ACC112 (cell line): ENCODE results near the gene EN2.

Source experiments
- H2AFZ ChIP-seq: fragments of 200-600 bp; sonication (generic); one replicate; pipeline ENCODE4 v1.6.0; 2017; ENCODE audit warnings: antibody characterized with exemption, low read length; ENCODE audit not compliant: unreplicated experiment
- H3K27ac ChIP-seq: fragments of 200-600 bp; sonication (generic); 2 replicates; pipeline ENCODE4 v1.5.1; 2014; ENCODE audit warnings: low read depth, mild to moderate bottlenecking, antibody characterized with exemption, low read length, moderate library complexity
- H3K27me3 ChIP-seq: fragments of 200-600 bp; sonication (generic); 2 replicates; pipeline ENCODE4 v1.6.1; 2014; ENCODE audit warnings: mild to moderate bottlenecking, antibody characterized with exemption, low read length, moderate library complexity, mixed read lengths; ENCODE audit not compliant: insufficient read depth
- H3K36me3 ChIP-seq: fragments of 200-600 bp; sonication (generic); 2 replicates; pipeline ENCODE4 v1.6.1; 2016; ENCODE audit warnings: mild to moderate bottlenecking, antibody characterized with exemption, low read length, moderate library complexity, mixed read lengths; ENCODE audit not compliant: insufficient read depth
- H3K4me1 ChIP-seq: fragments of 200-600 bp; sonication (generic); one replicate; pipeline ENCODE4 v1.6.1; 2016; ENCODE audit warnings: low read length, mixed read lengths; ENCODE audit not compliant: insufficient read depth, unreplicated experiment, control insufficient read depth
- H3K4me3 ChIP-seq: fragments of 200-600 bp; sonication (generic); 2 replicates; pipeline ENCODE4 v1.5.1; 2014; ENCODE audit warnings: mild to moderate bottlenecking, low read depth, low read length
- H3K79me2 ChIP-seq: fragments of 200-600 bp; sonication (generic); one replicate; pipeline ENCODE4 v1.6.0; 2016; ENCODE audit warnings: low read length; ENCODE audit not compliant: control insufficient read depth, unreplicated experiment, insufficient read depth

EN2 gene

GRCh38 chr7:155482511-155483183 is 24.7 kb downstream of the EN2 start:
- H3K27ac ChIP-seq = no peak overlapping the region
- peaks cover 14% of the 10 kb centered on the region for H3K27me3 ChIP-seq
- no peak overlapping the region for H3K4me3 ChIP-seq
- no peaks in the 10 kb centered on the region for H3K79me2 ChIP-seq
- H2AFZ ChIP-seq = no peak overlapping the region
- H3K36me3 ChIP-seq = no peaks in the 10 kb centered on the region
- H3K4me1 ChIP-seq = no peaks in the 10 kb centered on the region

GRCh38 chr7:155483245-155483644 is 25.3 kb downstream of the EN2 start:
- Histone ChIP-seq H3K36me3 (no peaks in the 10 kb centered on the region), H3K79me2 (no peaks in the 10 kb centered on the region), H3K27me3 (peaks cover 10% of the 10 kb centered on the region)

DNA sequence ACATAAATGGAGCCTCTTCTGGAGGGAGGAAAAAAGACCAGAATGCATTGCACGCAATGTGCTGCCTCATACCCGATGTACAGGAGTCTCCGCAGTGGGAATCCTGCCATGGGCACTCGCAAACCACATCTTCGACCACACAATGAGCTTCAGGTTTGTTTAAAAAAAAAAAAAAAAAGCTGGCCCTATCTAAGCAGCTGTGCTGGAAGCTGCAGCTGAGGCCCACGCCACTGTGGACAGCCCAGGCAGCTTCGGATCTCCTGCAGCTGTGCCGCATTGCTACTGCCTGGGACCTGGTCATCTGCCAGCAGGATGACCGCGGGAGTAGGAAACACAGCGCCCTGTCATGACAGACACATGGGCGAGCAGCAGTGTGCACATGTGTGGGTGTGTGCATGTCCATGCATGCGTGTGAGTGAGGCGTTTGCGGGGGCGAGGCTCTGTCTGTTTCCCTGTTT is 26.0 kb downstream of the EN2 start:
- H3K4me1 ChIP-seq = no peaks in the 10 kb centered on the region
- no peak overlapping the region for H2AFZ ChIP-seq
- H3K27me3 ChIP-seq = peaks cover 8% of the 10 kb centered on the region
- H3K27ac ChIP-seq = no peak overlapping the region
- no peaks in the 10 kb centered on the region for H3K79me2 ChIP-seq
- no peaks in the 10 kb centered on the region for H3K36me3 ChIP-seq
- H3K4me3 ChIP-seq = no peak overlapping the region

More at GRCh38 chr7:155483245-155483644, 25.3 kb downstream of the EN2 start:
- H2AFZ ChIP-seq = no peak overlapping the region
- H3K27ac ChIP-seq = no peak overlapping the region
- H3K4me1 ChIP-seq = no peaks in the 10 kb centered on the region
- no peak overlapping the region for H3K4me3 ChIP-seq

DNA sequence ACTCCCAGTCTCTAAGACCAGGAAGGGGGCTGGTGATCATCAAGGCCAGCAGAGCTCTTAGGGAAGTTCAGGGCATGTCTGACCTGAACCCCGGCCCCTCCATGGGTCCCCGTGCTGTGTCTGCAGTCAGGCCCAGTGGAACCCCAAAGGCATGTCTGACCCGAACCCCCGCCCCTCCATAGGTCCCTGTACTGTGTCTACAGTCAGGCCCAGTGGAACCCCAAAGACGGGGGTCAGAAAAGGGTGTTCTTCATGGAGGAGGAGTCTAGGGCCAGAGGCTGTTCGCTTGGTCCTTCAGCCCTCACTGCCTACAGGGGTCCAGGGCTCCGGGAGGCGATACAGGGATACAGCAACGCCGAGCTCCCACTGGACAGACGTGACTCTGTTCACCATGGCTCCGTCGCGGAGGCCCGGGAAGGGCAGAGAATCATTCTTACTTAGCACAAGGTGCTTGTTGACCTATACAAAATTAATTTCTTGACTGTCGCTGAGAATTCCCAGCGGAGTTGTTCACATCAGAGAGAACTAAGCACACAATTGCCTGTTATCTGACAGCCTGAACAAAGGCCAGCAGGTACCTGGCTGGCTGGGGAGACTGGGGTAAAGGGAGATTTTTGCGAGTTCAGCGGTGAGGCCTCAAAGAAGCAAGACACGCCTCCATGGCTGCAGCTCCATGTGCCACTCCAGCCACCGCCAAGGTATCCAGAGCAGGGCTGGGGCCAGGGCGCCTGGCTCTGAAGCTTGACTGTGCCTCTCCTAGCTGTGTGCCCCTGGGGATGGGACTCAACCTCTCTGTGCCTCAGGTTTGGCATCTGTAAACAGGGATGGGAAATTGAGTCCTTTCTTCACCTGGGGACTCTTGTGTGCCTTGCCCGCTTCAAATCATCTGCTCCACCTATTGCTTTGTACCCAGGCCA is 26.8 kb downstream of the EN2 start:
- Histone ChIP-seq H3K79me2 (no peaks in the 10 kb centered on the region), H3K4me1 (no peaks in the 10 kb centered on the region), H2AFZ (no peak overlapping the region), H3K36me3 (no peaks in the 10 kb centered on the region), H3K27me3 (peaks cover 15% of the 10 kb centered on the region), H3K4me3 (no peak overlapping the region), H3K27ac (no peak overlapping the region)

DNA sequence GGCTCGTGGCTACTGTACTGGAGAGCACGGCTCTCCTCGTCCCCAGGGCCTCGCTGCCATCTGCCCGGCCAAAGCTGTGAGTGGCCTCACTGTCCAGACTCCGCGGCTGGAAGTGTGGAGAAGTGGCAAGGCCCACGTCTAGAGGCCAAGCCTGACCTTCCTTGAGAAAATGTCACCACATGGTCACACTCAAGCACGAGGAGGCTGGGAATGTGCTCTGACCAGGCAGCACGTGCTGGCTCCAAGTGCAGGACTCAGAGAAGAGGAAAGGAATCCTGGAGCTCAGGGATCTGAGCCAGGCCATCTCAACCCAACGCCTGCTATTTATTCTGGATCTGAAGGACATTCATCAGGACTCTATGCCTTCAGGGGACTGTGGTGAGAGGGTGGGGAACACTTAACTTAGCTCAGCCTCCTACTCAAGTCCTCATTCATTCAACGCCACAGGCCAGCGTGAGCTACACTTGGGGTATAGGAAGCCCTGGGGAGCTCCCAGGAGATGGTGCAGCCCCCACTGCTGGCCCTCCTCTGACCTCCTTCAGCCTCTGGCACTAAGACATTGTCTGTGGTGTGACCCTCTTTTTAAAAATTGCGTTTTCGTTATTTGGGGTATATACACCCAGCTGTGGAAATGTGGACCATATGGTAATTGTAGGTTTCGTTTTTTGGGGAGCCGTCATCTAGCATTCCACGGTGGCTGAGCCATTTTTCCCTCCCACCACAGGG is 29.0 kb downstream of the EN2 start:
- Histone ChIP-seq H3K36me3 (no peaks in the 10 kb centered on the region), H3K79me2 (no peaks in the 10 kb centered on the region), H2AFZ (no peak overlapping the region), H3K4me1 (no peaks in the 10 kb centered on the region), H3K27me3 (peaks cover 33% of the 10 kb centered on the region), H3K27ac (no peak overlapping the region), H3K4me3 (no peak overlapping the region)

GRCh38 chr7:155487509-155488482 is 29.9 kb downstream of the EN2 start:
- Histone ChIP-seq H2AFZ (no peak overlapping the region), H3K27ac (no peak overlapping the region), H3K4me3 (no peak overlapping the region), H3K4me1 (no peaks in the 10 kb centered on the region), H3K36me3 (no peaks in the 10 kb centered on the region), H3K79me2 (no peaks in the 10 kb centered on the region), H3K27me3 (peaks cover 40% of the 10 kb centered on the region)

- H3K79me2 ChIP-seq = no peaks in the 10 kb centered on the region
- H3K27me3 ChIP-seq = peaks cover 41% of the 10 kb centered on the region
- no peak overlapping the region for H3K27ac ChIP-seq
These were observed 30.7 kb downstream of the EN2 start for GRCh38 chr7:155488483-155489127.

DNA sequence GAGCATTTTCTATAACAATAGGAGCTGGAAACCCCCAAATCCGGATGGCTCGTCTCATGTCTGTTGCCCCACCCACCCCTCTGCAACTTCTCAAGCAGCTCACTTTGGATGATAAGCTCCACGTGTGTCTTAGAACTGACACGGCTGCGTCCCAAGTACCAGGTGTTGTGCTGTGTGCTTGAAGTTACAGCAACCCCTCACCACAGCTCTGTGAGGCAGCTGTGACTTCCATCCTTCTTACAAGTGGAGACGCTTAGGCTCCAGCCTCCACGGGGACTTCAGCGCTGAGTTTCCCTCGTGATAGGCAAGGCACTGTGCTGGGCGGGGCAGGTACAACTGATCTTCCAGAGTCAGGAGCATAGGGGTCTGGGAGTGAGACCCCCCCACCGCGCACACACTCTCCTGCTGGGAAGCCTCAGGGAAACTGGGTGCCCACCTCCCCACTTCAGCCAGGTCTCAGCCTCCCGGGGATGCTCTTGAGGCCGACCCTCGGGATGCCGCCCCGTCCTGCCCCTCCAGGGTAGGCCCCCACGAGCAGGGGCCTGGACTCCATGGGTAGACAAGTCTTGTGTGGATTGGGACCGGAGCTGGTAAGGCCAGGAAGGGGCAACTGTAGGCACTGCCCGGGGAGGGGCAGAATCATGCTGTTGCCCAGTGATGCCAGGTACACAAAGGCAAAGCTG is 31.4 kb downstream of the EN2 start:
- no peak overlapping the region for H3K27ac ChIP-seq
- peaks cover 45% of the 10 kb centered on the region for H3K27me3 ChIP-seq
- H2AFZ ChIP-seq = no peak overlapping the region
- H3K79me2 ChIP-seq = no peaks in the 10 kb centered on the region
- H3K4me1 ChIP-seq = no peaks in the 10 kb centered on the region
- H3K4me3 ChIP-seq = no peak overlapping the region
- H3K36me3 ChIP-seq = no peaks in the 10 kb centered on the region

More at GRCh38 chr7:155488483-155489127, 30.7 kb downstream of the EN2 start:
- Histone ChIP-seq H3K4me3 (no peak overlapping the region), H3K4me1 (no peaks in the 10 kb centered on the region), H2AFZ (no peak overlapping the region), H3K36me3 (no peaks in the 10 kb centered on the region)
